AG08396 (cell line): Measurements from ENCODE around the gene PPP1R16B.
"Not testable (repeated sequence)": the region's sequence is repeated elsewhere in the genome, so short reads cannot be mapped to it uniquely, and the experiment has no call there.

Experiments
- DNase-seq: peaks from one replicate; pipeline ENCODE4 v3.0.0; 2012; ENCODE audit warnings: low spot score, mixed read lengths

Gene PPP1R16B

GRCh38 chr20:38791940-38792339 is 13.6 kb upstream of the PPP1R16B start:
- DNase-seq = no peak

DNA sequence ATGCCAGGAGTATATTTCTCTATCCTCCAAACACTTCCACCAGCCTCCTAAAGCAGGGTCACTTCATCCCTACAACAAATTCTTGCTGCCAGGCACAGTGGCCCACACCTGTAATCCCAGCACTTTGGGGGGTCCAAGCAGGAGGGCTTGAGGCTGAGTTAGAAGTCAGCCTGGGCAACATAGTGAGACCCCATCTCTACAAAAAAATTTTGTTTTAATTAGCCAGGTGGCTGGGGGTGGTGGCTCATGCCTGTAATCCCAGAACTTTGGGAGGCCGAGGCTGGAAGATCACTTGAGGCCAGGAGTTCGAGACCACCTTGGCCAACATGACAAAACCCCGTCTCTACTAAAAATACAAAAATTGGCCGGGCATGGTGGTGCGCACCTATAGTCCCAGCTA is 11.4 kb upstream of the PPP1R16B start:
- DNase-seq = not testable (repeated sequence)

- DNase-seq = no peak
These were observed 7.2 kb upstream of the PPP1R16B start for GRCh38 chr20:38798266-38798665.

- DNase-seq = no peak
These were observed 6.3 kb upstream of the PPP1R16B start for GRCh38 chr20:38799203-38799602.

- no peak for DNase-seq
These were observed 4.6 kb upstream of the PPP1R16B start for GRCh38 chr20:38800882-38801281.

DNA sequence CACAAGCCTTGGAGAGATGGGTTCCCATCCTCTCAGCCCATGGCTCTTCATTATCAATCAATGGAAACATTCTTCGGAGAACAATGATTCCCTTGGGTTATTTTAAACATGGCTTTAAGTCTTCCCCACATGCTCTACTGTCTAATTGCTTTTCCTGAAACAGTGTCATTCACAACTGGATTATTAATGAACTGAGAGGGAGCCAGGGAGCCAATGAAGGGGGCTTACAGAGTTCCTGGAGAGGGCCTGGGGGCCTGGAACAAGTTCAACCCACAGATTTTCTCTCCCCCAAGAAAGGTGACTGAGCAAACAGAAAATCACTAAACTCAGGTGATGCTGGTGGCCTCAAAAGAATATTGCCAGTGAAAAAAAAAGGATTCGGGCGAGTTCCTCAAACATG is 1.3 kb upstream of the PPP1R16B start:
- no peak for DNase-seq

- DNase-seq = no peak
These were observed 605 bp upstream of the PPP1R16B start for GRCh38 chr20:38804682-38805501.

DNA sequence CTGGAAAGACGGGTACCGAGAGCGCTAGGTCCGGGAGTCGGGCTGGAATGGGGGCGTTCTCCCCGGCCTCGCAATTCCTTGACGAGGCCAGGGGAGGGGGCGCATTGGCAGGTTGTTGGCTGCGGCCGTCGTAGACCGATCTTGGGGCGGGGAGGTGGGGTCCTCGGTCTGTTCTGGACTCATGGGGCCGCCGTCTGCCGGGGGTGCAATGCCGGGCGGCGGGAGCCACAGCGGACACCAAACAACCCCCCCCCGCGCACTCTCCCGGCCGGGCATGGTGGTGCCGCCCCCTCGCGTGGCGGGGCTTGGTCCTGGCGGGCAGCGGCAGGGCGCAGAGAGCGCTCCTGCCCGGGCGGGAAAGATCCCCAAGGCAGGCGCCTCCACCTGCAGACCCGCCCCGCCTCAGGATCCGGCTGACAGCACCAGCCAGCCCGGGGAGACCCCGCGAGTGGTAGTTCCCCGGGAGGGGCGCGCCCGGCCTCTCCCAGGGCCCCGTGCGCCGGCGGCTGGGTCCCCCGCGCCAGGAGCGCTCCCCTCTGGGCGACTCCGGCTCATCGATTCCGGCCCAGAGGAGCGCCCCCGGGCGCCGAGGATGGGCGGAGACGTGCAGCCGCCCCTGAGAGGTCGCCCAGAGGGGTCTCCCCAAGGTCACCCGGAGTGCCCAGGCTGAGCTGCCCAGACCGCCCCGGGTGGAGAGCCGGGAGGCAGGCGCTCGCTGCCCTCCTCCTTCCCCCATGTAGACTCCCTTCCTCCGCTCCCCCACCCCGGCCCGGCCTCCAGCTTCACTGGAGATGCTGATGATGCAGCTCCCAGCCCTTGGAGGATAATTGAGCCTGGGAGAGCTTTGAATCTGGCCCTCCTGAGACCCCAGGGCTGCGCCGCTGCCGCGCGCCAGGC is 709 bp downstream of the PPP1R16B start:
- no peak for DNase-seq

DNA sequence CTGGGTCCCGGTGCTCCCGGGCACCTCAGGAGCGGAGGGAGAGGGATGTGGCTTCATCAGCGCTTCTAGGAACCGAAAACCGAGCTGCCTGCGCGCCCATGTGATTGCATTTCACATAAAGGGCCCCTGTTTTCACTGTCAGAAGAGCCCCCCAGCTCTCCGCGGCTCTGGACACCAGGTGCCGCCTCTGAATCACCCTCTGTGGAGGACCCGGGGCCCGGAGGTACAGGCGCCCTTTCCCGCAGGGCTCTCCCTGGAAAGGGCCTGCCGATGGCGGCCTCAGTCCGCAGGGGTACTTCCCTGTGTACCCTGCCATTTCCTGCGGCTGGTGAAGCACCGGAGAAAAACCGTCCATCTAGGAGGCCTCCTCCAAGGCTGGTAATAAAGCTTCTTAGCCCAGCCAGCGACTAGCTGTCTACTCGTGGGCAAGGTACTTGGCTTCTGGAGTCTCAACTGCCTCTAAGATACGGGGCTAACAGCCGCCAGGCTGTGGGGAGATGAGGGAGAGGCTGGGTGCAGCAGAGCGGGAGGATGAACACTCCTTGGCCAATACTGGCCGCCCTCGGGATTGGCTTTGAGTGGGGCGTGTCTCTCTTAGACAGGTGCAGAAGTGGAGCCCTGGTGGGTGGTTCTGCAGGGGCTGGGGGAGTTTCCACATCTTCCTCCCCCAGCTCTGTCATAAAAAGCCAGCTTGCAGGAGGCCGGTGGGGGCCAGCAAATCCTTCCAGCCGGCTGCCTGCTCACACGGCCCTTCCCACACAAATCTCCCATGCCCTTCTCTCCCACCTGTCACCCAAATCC is 1.6 kb downstream of the PPP1R16B start:
- no peak for DNase-seq

- no peak for DNase-seq
These were observed 4.4 kb downstream of the PPP1R16B start for GRCh38 chr20:38809942-38810341.

- DNase-seq = no peak
These were observed 5.6 kb downstream of the PPP1R16B start for GRCh38 chr20:38810926-38811630.

DNA sequence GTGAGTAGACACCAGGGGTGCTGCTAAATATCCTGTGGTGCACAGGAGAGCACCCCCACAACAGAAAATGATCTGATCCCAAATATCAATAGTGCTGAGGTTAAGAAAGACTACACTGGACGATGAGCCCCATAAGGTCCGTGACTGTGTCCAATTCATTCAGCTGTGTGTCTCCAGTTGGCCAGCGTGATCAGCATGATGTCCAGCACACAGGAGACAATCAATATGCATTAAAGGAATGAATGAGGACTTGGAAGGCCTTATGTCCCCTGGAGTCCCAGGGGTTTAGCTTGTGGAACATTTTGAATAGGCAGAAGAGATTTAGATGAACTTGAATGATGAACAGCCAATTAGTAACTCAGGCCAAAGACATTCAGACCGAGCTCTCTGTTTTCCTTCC is 6.3 kb downstream of the PPP1R16B start:
- DNase-seq = no peak

DNA sequence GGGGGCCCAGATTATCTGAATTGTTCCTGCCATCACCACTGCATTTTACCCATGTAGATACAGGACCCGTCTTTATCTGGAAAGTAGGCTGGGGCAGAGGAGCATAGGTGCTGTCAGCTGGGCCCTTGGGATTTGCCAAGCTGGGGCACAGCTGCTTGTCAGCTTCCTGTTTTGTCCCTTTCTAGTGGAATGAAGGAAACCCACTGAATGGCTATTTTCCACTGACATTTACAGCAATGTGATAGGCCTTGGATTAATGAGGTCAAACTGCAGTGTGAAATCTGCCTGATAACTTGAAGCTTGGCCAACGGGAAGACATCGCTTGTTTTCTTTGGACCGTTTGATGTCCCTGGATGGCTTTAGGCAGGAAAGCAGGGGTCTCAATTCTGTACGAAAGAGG is 6.7 kb downstream of the PPP1R16B start:
- no peak for DNase-seq

- no peak for DNase-seq
These were observed 7.4 kb downstream of the PPP1R16B start for GRCh38 chr20:38812709-38813573.

DNA sequence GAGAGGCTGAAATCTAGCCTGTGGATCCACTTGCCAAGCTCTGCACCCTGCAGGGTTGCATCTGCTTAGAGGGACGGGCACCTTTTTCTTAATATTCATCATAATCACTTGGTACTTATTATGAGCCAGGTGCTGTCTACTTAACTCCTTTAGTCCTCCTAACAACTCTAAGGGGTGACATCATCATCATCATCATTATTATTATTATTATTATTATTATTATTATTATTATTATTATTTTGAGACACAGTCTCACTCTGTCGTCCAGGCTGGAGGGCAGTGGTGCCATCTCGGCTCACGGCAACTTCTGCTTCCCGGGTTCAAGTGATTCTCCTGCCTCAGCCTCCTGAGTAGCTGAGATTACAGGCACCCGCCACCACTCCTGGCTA is 8.1 kb downstream of the PPP1R16B start:
- DNase-seq = not testable (repeated sequence)

DNA sequence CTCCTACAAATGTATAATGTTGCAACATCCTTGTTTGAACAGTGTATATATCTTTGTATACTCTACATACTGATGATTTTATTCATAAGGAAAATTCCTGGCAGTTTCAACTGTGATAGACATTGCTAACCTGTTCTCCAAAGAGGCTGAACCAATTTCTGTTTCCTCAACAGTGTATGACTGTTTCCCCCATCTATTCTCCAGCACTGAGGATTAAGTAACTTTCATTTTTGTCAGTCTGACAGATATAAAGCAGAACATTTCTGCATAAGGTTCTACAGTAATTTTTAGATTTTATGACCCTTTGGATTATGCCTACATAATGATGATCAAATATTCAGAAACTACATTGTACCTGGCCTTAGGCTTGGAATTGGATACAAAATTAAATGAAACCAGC is 9.9 kb downstream of the PPP1R16B start:
- DNase-seq = no peak

- no peak for DNase-seq
These were observed 12.9 kb downstream of the PPP1R16B start for GRCh38 chr20:38818113-38819065.

DNA sequence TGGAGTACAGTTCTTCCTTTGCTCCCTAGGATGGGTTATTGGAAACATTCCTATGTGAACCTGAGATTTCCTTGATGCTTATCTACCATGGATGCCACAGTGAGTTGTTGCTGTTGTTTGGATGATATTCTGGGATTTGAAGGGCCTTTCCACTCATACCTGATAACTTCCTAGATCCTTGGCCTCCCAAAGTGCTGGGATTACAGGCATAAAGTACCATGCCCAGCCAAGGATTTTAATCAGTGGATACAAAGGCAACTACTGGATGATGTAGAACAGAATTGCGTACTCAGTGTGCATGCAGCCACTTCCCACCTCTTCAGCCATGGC is 20.0 kb downstream of the PPP1R16B start:
- no peak for DNase-seq

DNA sequence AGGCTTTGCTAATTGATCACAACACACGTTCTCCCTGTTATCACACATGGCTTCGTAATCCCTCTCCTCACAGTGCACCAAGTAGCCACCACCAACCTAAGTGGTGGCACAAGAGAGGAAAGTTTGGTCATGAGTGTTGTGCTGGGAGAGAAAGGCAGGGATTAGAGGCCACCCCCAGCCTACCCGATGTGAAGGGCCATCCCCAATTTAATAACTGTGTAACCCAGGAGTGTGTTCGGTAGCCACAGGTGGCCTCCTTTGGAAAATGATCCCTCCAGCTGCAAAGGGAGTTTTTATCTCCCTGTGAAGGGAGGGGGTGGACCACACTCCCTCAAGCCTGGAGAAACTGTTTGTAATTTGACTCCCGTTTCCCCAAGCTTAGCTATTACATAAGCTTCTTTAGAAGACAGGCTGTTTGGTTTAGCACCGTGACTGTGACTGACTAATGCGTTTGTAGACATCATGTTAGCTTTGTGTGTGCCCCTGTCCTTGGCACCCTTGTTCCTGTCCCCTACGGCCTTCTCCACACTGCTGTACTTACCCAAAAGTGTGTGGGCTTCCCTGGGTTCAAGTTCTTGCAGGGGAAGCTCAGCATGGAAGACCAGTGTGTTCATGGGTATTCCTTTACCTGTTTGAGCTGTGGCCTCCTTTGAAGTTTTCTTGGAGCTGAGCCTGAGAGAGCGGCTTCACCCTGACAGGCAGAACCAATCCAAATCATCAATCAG is 20.6 kb downstream of the PPP1R16B start:
- DNase-seq = no peak
